ENCODE data around the gene PACRG.

PACRG gene

DNA sequence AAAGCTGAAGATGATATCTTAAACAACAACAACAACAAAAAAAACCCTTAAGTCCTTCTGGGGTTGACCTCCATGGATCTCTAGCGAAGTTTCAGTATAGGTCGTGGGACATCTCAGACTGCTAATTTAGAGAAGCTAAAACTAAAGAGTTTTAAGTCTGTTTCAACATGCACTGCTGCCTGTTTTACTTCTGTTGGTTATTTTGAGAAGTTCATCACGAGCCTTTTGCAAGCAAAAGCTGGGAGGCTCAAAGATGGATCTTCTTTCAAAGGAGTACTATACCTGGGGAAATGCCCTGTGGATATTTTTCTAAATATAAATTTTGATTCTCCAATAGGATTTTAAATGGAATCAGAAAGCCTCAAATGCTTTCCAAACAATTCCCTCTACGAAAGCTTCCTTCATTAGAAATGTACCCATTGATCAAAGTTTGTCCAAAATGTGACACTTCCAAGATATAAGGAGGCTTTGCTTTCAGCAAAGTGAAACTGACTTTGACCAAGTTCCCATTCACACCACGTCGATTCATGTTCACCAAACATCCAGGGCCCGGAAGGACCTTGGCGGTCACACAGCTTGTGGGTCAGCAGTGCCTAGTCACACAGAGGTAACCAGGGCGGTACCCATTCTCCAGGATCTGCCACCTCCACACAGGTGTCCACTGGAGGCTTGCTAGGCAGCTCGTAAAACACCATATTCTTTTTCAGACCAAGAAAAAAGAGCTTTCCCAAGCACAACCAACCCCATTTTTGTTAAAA, 592.0 kb downstream of the PACRG start:
- Histone ChIP-seq H3K79me2 (ENCODE audit: insufficient read depth, low read depth) (no peaks in the 10 kb centered on the region), H3K27me3 (ENCODE audit: insufficient read depth, low read depth) (no peaks in the 10 kb centered on the region), H3K9ac (no peak overlapping the region), H3K4me3 (IDR thresholded peaks at IDR 0.05; ENCODE audit: insufficient read depth, low read depth, low read length) (no peak overlapping the region), H3K4me1 (ENCODE audit: low read depth, poor library complexity, severe bottlenecking) (no peaks in the 10 kb centered on the region), H3K27ac (no peak overlapping the region), H3K4me2 (no peak overlapping the region), H2AFZ (ENCODE audit: low read depth) (no peak overlapping the region), H4K20me1 (ENCODE audit: insufficient read depth) (no peaks in the 10 kb centered on the region), H3K36me3 (ENCODE audit: insufficient read depth) (no peaks in the 10 kb centered on the region)
- TF ChIP-seq, protein P1, sequence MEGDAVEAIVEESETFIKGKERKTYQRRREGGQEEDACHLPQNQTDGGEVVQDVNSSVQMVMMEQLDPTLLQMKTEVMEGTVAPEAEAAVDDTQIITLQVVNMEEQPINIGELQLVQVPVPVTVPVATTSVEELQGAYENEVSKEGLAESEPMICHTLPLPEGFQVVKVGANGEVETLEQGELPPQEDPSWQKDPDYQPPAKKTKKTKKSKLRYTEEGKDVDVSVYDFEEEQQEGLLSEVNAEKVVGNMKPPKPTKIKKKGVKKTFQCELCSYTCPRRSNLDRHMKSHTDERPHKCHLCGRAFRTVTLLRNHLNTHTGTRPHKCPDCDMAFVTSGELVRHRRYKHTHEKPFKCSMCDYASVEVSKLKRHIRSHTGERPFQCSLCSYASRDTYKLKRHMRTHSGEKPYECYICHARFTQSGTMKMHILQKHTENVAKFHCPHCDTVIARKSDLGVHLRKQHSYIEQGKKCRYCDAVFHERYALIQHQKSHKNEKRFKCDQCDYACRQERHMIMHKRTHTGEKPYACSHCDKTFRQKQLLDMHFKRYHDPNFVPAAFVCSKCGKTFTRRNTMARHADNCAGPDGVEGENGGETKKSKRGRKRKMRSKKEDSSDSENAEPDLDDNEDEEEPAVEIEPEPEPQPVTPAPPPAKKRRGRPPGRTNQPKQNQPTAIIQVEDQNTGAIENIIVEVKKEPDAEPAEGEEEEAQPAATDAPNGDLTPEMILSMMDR (conservative IDR thresholded peaks at IDR 0.05; ENCODE audit: low read depth, low read length), result no peak

GRCh38 chr6:163320402-163320801, 592.6 kb downstream of the PACRG start:
- no peak overlapping the region for H3K27ac ChIP-seq
- H3K4me1 ChIP-seq (ENCODE audit: low read depth, poor library complexity, severe bottlenecking), result no peaks in the 10 kb centered on the region
- H3K27me3 ChIP-seq (ENCODE audit: insufficient read depth, low read depth), result no peaks in the 10 kb centered on the region
- H2AFZ ChIP-seq (ENCODE audit: low read depth), result no peak overlapping the region
- no peaks in the 10 kb centered on the region for H3K79me2 ChIP-seq (ENCODE audit: insufficient read depth, low read depth)
- no peaks in the 10 kb centered on the region for H4K20me1 ChIP-seq (ENCODE audit: insufficient read depth)
- H3K4me3 ChIP-seq (IDR thresholded peaks at IDR 0.05; ENCODE audit: insufficient read depth, low read depth, low read length), result no peak overlapping the region
- no peak overlapping the region for H3K9ac ChIP-seq
- H3K4me2 ChIP-seq, result no peak overlapping the region
- TF ChIP-seq, protein P1 (conservative IDR thresholded peaks at IDR 0.05; ENCODE audit: low read depth, low read length), result no peak
- no peaks in the 10 kb centered on the region for H3K36me3 ChIP-seq (ENCODE audit: insufficient read depth)

- Histone ChIP-seq H3K4me3 (IDR thresholded peaks at IDR 0.05; ENCODE audit: insufficient read depth, low read depth, low read length) (no peak overlapping the region), H3K27me3 (ENCODE audit: insufficient read depth, low read depth) (no peaks in the 10 kb centered on the region)
- TF ChIP-seq, protein P1 (conservative IDR thresholded peaks at IDR 0.05; ENCODE audit: low read depth, low read length), result no peak
Measured at GRCh38 chr6:163320804-163321203, 593.0 kb downstream of the PACRG start.

DNA sequence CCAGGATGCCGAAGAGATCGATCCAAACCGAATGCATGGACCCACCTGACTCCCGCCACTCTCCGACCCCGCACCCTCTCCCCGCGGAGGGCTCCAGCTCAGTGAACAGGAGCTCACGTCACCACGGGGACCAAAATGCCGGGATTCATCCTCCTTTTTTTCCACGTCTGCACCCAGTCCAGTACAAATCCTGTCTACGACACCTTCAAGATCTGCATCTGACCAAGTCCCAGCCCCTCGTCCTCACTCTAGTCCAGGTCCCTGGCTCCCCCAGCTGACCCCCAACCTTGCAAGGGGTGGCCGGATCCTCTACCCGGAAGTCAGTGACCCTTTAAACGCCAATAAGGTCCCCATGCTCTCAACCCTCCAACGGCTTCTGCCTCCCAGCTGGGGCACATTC, 593.9 kb downstream of the PACRG start:
- Histone ChIP-seq H4K20me1 (ENCODE audit: insufficient read depth) (no peaks in the 10 kb centered on the region), H3K27ac (no peak overlapping the region), H3K36me3 (ENCODE audit: insufficient read depth) (no peaks in the 10 kb centered on the region), H3K4me1 (ENCODE audit: low read depth, poor library complexity, severe bottlenecking) (no peaks in the 10 kb centered on the region), H3K27me3 (ENCODE audit: insufficient read depth, low read depth) (no peaks in the 10 kb centered on the region), H3K4me2 (no peak overlapping the region), H3K4me3 (IDR thresholded peaks at IDR 0.05; ENCODE audit: insufficient read depth, low read depth, low read length) (no peak overlapping the region), H3K79me2 (ENCODE audit: insufficient read depth, low read depth) (no peaks in the 10 kb centered on the region), H3K9ac (no peak overlapping the region), H2AFZ (ENCODE audit: low read depth) (no peak overlapping the region)
- TF ChIP-seq, protein P1 (conservative IDR thresholded peaks at IDR 0.05; ENCODE audit: low read depth, low read length), result no peak

More at GRCh38 chr6:163320804-163321203, 593.0 kb downstream of the PACRG start:
- no peaks in the 10 kb centered on the region for H3K79me2 ChIP-seq (ENCODE audit: insufficient read depth, low read depth)
- no peaks in the 10 kb centered on the region for H3K4me1 ChIP-seq (ENCODE audit: low read depth, poor library complexity, severe bottlenecking)
- no peaks in the 10 kb centered on the region for H4K20me1 ChIP-seq (ENCODE audit: insufficient read depth)
- H3K27ac ChIP-seq, result no peak overlapping the region
- H3K9ac ChIP-seq, result no peak overlapping the region
- no peak overlapping the region for H3K4me2 ChIP-seq
- no peaks in the 10 kb centered on the region for H3K36me3 ChIP-seq (ENCODE audit: insufficient read depth)
- H2AFZ ChIP-seq (ENCODE audit: low read depth), result no peak overlapping the region
